HEK293T (cell line): ENCODE measurements around the gene MBD4.

Source experiments
- CTCF ChIA-PET: fragments of 350-600 bp; formaldehyde crosslinking; extraction: SDS; loops from one replicate; lab custom pipeline; 2021; ENCODE audit warnings: antibody characterized with exemption, inconsistent platforms; lab: Yijun Ruan, JAX
- POLR2A ChIA-PET: fragments of 350-600 bp; formaldehyde crosslinking; extraction: SDS; loops from one replicate; lab custom pipeline; 2020; ENCODE audit warnings: antibody characterized with exemption, inconsistent platforms; lab: Yijun Ruan, JAX
- DNase-seq: peaks from one replicate; pipeline ENCODE4 v3.0.0; 2012; ENCODE audit warnings: mixed read lengths; ENCODE audit errors: extremely low spot score
- ARNT ChIP-seq: fragments of 450-650 bp; IDR thresholded peaks from 2 replicates; pipeline ENCODE4 v1.6.1; 2017; ENCODE audit warnings: mild to moderate bottlenecking
- BHLHE40 ChIP-seq: fragments of 450-650 bp; IDR thresholded peaks from 2 replicates; pipeline ENCODE4 v1.6.1; 2016; ENCODE audit warnings: mild to moderate bottlenecking, moderate library complexity, borderline replicate concordance
- CTBP1 ChIP-seq: fragments of 450-650 bp; IDR thresholded peaks from 2 replicates; pipeline ENCODE4 v1.6.1; 2016; ENCODE audit warnings: borderline replicate concordance
- ELF4 ChIP-seq: fragments of 450-650 bp; IDR thresholded peaks from 2 replicates; pipeline ENCODE4 v1.6.1; 2017; ENCODE audit warnings: antibody characterized with exemption
- FOXA1 ChIP-seq: fragments of 450-650 bp; IDR thresholded peaks from 2 replicates; pipeline ENCODE4 v1.6.1; 2016; ENCODE audit warnings: mild to moderate bottlenecking
- FOXK2 ChIP-seq: fragments of 450-650 bp; IDR thresholded peaks from 2 replicates; pipeline ENCODE4 v1.6.1; 2016; ENCODE audit warnings: mild to moderate bottlenecking
- FOXM1 ChIP-seq: fragments of 450-650 bp; IDR thresholded peaks from 2 replicates; pipeline ENCODE4 v1.6.1; 2017; ENCODE audit warnings: mild to moderate bottlenecking, borderline replicate concordance
- HDGF ChIP-seq: fragments of 450-650 bp; IDR thresholded peaks from 2 replicates; pipeline ENCODE4 v1.6.1; 2017; ENCODE audit warnings: antibody characterized with exemption, borderline replicate concordance
- L3MBTL2 ChIP-seq: fragments of 450-650 bp; conservative IDR thresholded peaks from 2 replicates; pipeline ENCODE4 v1.6.1; 2016; ENCODE audit warnings: mild to moderate bottlenecking
- LEF1 ChIP-seq: fragments of 450-650 bp; IDR thresholded peaks from 2 replicates; pipeline ENCODE4 v1.6.1; 2017; ENCODE audit warnings: mild to moderate bottlenecking, borderline replicate concordance
- NFRKB ChIP-seq: fragments of 450-650 bp; IDR thresholded peaks from 2 replicates; pipeline ENCODE4 v1.6.1; 2016; ENCODE audit warnings: mild to moderate bottlenecking, moderate library complexity
- PKNOX1 ChIP-seq: fragments of 450-650 bp; IDR thresholded peaks from 2 replicates; pipeline ENCODE4 v1.6.1; 2016
- SP1 ChIP-seq: fragments of 450-650 bp; IDR thresholded peaks from 2 replicates; pipeline ENCODE4 v1.6.1; 2017
- SUZ12 ChIP-seq: fragments of 450-650 bp; IDR thresholded peaks from 2 replicates; pipeline ENCODE4 v1.6.1; 2016; ENCODE audit warnings: mild to moderate bottlenecking
- TARDBP ChIP-seq: fragments of 450-650 bp; IDR thresholded peaks from 2 replicates; pipeline ENCODE4 v1.6.1; 2016
- ZNF384 ChIP-seq: fragments of 450-650 bp; IDR thresholded peaks from 2 replicates; pipeline ENCODE4 v1.6.1; 2016

Gene MBD4

GRCh38 chr3:129470861-129471260 is 31.1 kb upstream of the MBD4 start:
- ChIA-PET CTCF (no interaction called here), POLR2A (no interaction called here)
- no peak for TF ChIP-seq ZNF384
- no peak for DNase-seq

GRCh38 chr3:129469026-129469425 is 29.3 kb upstream of the MBD4 start:
- TF ChIP-seq NFRKB: no peak
- TF ChIP-seq PKNOX1: no peak
- no peak for TF ChIP-seq FOXA1
- no peak for TF ChIP-seq CTBP1
- TF ChIP-seq TARDBP: no peak
- no peak for TF ChIP-seq ARNT
- ChIA-PET POLR2A (interaction anchor here (1.2 kb wide), 1 partner anchor 13 kb away, joined by 3 read pairs; no protein-coding TSS in a partner anchor), CTCF (no interaction called here)
- DNase-seq: no peak

- CTCF ChIA-PET: no interaction called here
These were observed 28.2 kb upstream of the MBD4 start for GRCh38 chr3:129467932-129468331.

GRCh38 chr3:129463716-129464115 is 24.0 kb upstream of the MBD4 start:
- no peak for DNase-seq
- TF ChIP-seq L3MBTL2 (no peak), CTBP1 (no peak), TARDBP (no peak), SUZ12 (no peak), ZNF384 (no peak), LEF1 (no peak), SP1 (no peak), PKNOX1 (no peak), FOXA1 (no peak), BHLHE40 (no peak), ARNT (no peak), FOXK2 (no peak), NFRKB (no peak), FOXM1 (no peak), ELF4 (no peak)
- CTCF ChIA-PET: no interaction called here
- POLR2A ChIA-PET: interaction anchor here (1.4 kb wide), 1 partner anchor 24 kb away, joined by 6 read pairs; the partner anchor contains the start of genes IFT122 and MBD4

More at GRCh38 chr3:129467932-129468331, 28.2 kb upstream of the MBD4 start:
- no peak for TF ChIP-seq LEF1
- no peak for TF ChIP-seq PKNOX1
- TF ChIP-seq CTBP1: no peak
- no peak for TF ChIP-seq FOXM1
- no peak for TF ChIP-seq NFRKB
- no peak for TF ChIP-seq SP1
- TF ChIP-seq ELF4: no peak
- TF ChIP-seq ZNF384: no peak
- TF ChIP-seq FOXA1: no peak
- no peak for TF ChIP-seq L3MBTL2
- TF ChIP-seq HDGF: no peak
- TF ChIP-seq BHLHE40: no peak
- no peak for TF ChIP-seq SUZ12
- TF ChIP-seq FOXK2: no peak
- no peak for TF ChIP-seq ARNT
- TF ChIP-seq TARDBP: no peak
- no peak for DNase-seq
- POLR2A ChIA-PET: no interaction called here

GRCh38 chr3:129463094-129463493 is 23.3 kb upstream of the MBD4 start:
- CTCF ChIA-PET: no interaction called here
- DNase-seq: no peak
- TF ChIP-seq FOXA1: no peak
- no peak for TF ChIP-seq PKNOX1
- no peak for TF ChIP-seq LEF1
- TF ChIP-seq FOXM1: no peak
- no peak for TF ChIP-seq FOXK2
- no peak for TF ChIP-seq TARDBP
- no peak for TF ChIP-seq CTBP1
- TF ChIP-seq NFRKB: no peak
- no peak for TF ChIP-seq SUZ12
- no peak for TF ChIP-seq ZNF384
- TF ChIP-seq BHLHE40: no peak
- TF ChIP-seq HDGF: no peak
- TF ChIP-seq ARNT: no peak
- TF ChIP-seq ELF4: no peak
- TF ChIP-seq L3MBTL2: no peak
- TF ChIP-seq SP1: no peak
- POLR2A ChIA-PET: no interaction called here
